WTC11 (cell line): ENCODE measurements around the gene FCHSD2. TPM values are rescaled to one million over a fixed set of nuclear protein-coding genes. Genes with fewer than 3 reads are reported as not detected.

Experiments
- ATAC-seq: fragments of 200-7000 bp; cut with Tn5 transposase; 2 replicates; pipeline ENCODE4 v1.10.0; 2021; ENCODE audit warnings: mild to moderate bottlenecking, moderate library complexity
- CTCF ChIA-PET: fragments of 300-600 bp; sonication (Branson Sonifier 250); formaldehyde crosslinking; loops from one replicate; lab custom pipeline; 2021; ENCODE audit warnings: antibody characterized with exemption; lab: Charles Lee
- POLR2A ChIA-PET: fragments of 350-600 bp; sonication (Branson Sonifier 250); formaldehyde crosslinking; loops from one replicate; lab custom pipeline; 2021; ENCODE audit warnings: antibody characterized with exemption; lab: Charles Lee
- DNase-seq: peaks from one replicate; pipeline ENCODE4 v3.0.0; 2021; ENCODE audit warnings: low spot score
- H3K27ac Mint-ChIP-seq: 2 replicates; pipeline ENCODE4 v1.8.0; 2021; ENCODE audit warnings: mixed read lengths
- H3K27me3 Mint-ChIP-seq: 2 replicates; pipeline ENCODE4 v1.8.0; 2021; ENCODE audit warnings: low read depth, mild to moderate bottlenecking, moderate library complexity, mixed read lengths
- H3K36me3 Mint-ChIP-seq: 2 replicates; pipeline ENCODE4 v1.8.0; 2021; ENCODE audit warnings: mixed read lengths
- H3K4me1 Mint-ChIP-seq: 2 replicates; pipeline ENCODE4 v1.8.0; 2022; ENCODE audit warnings: mixed read lengths
- H3K4me3 Mint-ChIP-seq: 2 replicates; pipeline ENCODE4 v1.8.0; 2021; ENCODE audit warnings: mild to moderate bottlenecking, moderate library complexity, mixed read lengths
- H3K9me3 Mint-ChIP-seq: 2 replicates; pipeline ENCODE4 v1.8.0; 2021; ENCODE audit warnings: mixed read lengths
- ARID4B ChIP-seq: sonication (generic); formaldehyde crosslinking; IDR thresholded peaks from 2 replicates; pipeline ENCODE4 v1.8.0; 2023; ENCODE audit warnings: missing genetic modification reagents, mild to moderate bottlenecking, borderline replicate concordance
- ATF1 ChIP-seq: sonication (generic); formaldehyde crosslinking; IDR thresholded peaks from 2 replicates; pipeline ENCODE4 v1.8.1; 2023; ENCODE audit warnings: mild to moderate bottlenecking, moderate library complexity, missing genetic modification reagents
- CBFB ChIP-seq: sonication (generic); formaldehyde crosslinking; IDR thresholded peaks from 2 replicates; pipeline ENCODE4 v1.8.1; 2022; ENCODE audit warnings: mild to moderate bottlenecking, low read depth, missing genetic modification reagents
- ELF4 ChIP-seq: sonication (generic); formaldehyde crosslinking; IDR thresholded peaks from 2 replicates; pipeline ENCODE4 v1.8.1; 2022; ENCODE audit warnings: low read depth, mild to moderate bottlenecking, moderate library complexity, missing genetic modification reagents
- EMX1 ChIP-seq: fragments of 250-450 bp; sonication (Bioruptor Pico); IDR thresholded peaks from 2 replicates; pipeline ENCODE4 v1.8.0; 2021; ENCODE audit warnings: mild to moderate bottlenecking
- ETV6 ChIP-seq: sonication (generic); formaldehyde crosslinking; IDR thresholded peaks from 2 replicates; pipeline ENCODE4 v1.8.1; 2022; ENCODE audit warnings: mild to moderate bottlenecking, missing genetic modification reagents
- FOXP1 ChIP-seq: sonication (generic); formaldehyde crosslinking; IDR thresholded peaks from 2 replicates; pipeline ENCODE4 v1.8.0; 2022; ENCODE audit warnings: missing genetic modification reagents, mild to moderate bottlenecking, moderate library complexity, borderline replicate concordance
- GRHL2 ChIP-seq: fragments of 250-450 bp; sonication (Bioruptor Pico); IDR thresholded peaks from 2 replicates; pipeline ENCODE4 v1.8.0; 2022; ENCODE audit warnings: mild to moderate bottlenecking, moderate library complexity; ENCODE audit not compliant: insufficient replicate concordance, severe bottlenecking
- IRF2 ChIP-seq: sonication (generic); formaldehyde crosslinking; IDR thresholded peaks from 2 replicates; pipeline ENCODE4 v1.8.0; 2022; ENCODE audit warnings: low read depth, missing genetic modification reagents, borderline replicate concordance
- MLX ChIP-seq: sonication (generic); formaldehyde crosslinking; IDR thresholded peaks from 2 replicates; pipeline ENCODE4 v1.8.1; 2023; ENCODE audit warnings: mild to moderate bottlenecking, missing genetic modification reagents, moderate library complexity
- MXD4 ChIP-seq: fragments of 250-450 bp; sonication (Bioruptor Pico); IDR thresholded peaks from 2 replicates; pipeline ENCODE4 v1.8.0; 2021; ENCODE audit warnings: mild to moderate bottlenecking, moderate library complexity, borderline replicate concordance
- NFYB ChIP-seq: sonication (generic); formaldehyde crosslinking; conservative IDR thresholded peaks from 2 replicates; pipeline ENCODE4 v1.8.0; 2022; ENCODE audit warnings: low read depth, missing genetic modification reagents
- ZNF121 ChIP-seq: sonication (generic); formaldehyde crosslinking; IDR thresholded peaks from 2 replicates; pipeline ENCODE4 v1.8.0; 2023; ENCODE audit warnings: missing genetic modification reagents
- ZNF425 ChIP-seq: fragments of 250-450 bp; sonication (Bioruptor Pico); conservative IDR thresholded peaks from 2 replicates; pipeline ENCODE4 v1.9.0; 2021; ENCODE audit warnings: mild to moderate bottlenecking
- ZSCAN18 ChIP-seq: fragments of 250-450 bp; sonication (Bioruptor Pico); IDR thresholded peaks from 2 replicates; pipeline ENCODE4 v2.1.2; 2022; ENCODE audit warnings: mild to moderate bottlenecking, moderate library complexity
- total RNA-seq: library from RNA; stranded (reverse); gene quantifications from 3 replicates; pipeline ENCODE4 v1.2.3, GENCODE V29; 2021
- TF ChIP-seq, protein P1 (sequence below): sonication (generic); formaldehyde crosslinking; IDR thresholded peaks from 2 replicates; pipeline ENCODE4 v1.8.1; 2023; ENCODE audit warnings: mild to moderate bottlenecking, missing genetic modification reagents

The FCHSD2 gene
- total RNA-seq, 1 experiment from 2014 or later, result 10.1 TPM

GRCh38 chr11:73013021-73013420 lies 129.1 kb downstream of the FCHSD2 start:
- Mint-ChIP-seq H3K9me3 (peaks cover 14% of the 10 kb centered on the region), H3K4me3 (0 out of 2 replicates have a peak overlapping the region, but pooled peaks have one; percentile 4), H3K4me1 (peaks cover 22% of the 10 kb centered on the region), H3K27me3 (peaks cover 51% of the 10 kb centered on the region), H3K27ac (no peak overlapping the region), H3K36me3 (peaks cover 14% of the 10 kb centered on the region)
- DNase-seq (no peak), ATAC-seq (no peak)
- TF ChIP-seq MXD4 (no peak), ELF4 (no peak), GRHL2 (no peak), CBFB (CRISPR knock-in tag) (no peak), ETV6 (CRISPR knock-in tag) (no peak), ZSCAN18 (CRISPR knock-in tag) (no peak), MLX (CRISPR knock-in tag) (no peak), EMX1 (no peak), FOXP1 (CRISPR knock-in tag) (no peak), ARID4B (CRISPR knock-in tag) (no peak), ATF1 (CRISPR knock-in tag) (no peak), NFYB (CRISPR knock-in tag) (no peak), ZNF425 (no peak), IRF2 (CRISPR knock-in tag) (no peak), ZNF121 (CRISPR knock-in tag) (no peak)
- TF ChIP-seq, protein P1, sequence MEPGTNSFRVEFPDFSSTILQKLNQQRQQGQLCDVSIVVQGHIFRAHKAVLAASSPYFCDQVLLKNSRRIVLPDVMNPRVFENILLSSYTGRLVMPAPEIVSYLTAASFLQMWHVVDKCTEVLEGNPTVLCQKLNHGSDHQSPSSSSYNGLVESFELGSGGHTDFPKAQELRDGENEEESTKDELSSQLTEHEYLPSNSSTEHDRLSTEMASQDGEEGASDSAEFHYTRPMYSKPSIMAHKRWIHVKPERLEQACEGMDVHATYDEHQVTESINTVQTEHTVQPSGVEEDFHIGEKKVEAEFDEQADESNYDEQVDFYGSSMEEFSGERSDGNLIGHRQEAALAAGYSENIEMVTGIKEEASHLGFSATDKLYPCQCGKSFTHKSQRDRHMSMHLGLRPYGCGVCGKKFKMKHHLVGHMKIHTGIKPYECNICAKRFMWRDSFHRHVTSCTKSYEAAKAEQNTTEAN (CRISPR knock-in tag), result no peak
- ChIA-PET POLR2A (no interaction called here), CTCF (no interaction called here)
